ENCODE measurements around the gene WDFY4. TPM values are rescaled to one million over a fixed set of nuclear protein-coding genes. Genes with fewer than 3 reads are reported as not detected.

Gene WDFY4
- total RNA-seq, 1 donor from 2014 or later, result 0.34 TPM

DNA sequence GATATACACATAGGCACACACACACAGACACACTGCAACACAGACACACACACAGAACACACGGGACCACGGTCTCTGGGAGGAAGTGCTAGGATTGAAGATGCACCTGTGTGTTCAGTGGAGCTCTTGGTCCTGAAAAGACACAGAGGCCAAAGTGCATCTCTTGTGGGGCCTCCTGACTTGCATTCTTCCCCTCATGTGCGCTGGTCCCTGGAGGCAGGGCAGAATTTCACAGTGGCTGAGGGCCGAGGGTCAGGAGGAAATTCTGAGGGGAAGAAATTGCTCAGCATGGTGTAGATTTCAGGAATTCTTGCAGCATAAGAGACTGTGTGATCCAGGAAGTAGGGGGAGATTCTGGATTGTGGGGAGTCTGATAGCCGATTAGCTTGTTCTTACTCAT is 35.9 kb downstream of the WDFY4 start:
- DNase-seq, result no peak

- DNase-seq, result no peak
Observed at GRCh38 chr10:48722153-48723145, 37.8 kb downstream of the WDFY4 start.

- DNase-seq, result no peak
Observed at GRCh38 chr10:48724127-48724526, 39.5 kb downstream of the WDFY4 start.

DNA sequence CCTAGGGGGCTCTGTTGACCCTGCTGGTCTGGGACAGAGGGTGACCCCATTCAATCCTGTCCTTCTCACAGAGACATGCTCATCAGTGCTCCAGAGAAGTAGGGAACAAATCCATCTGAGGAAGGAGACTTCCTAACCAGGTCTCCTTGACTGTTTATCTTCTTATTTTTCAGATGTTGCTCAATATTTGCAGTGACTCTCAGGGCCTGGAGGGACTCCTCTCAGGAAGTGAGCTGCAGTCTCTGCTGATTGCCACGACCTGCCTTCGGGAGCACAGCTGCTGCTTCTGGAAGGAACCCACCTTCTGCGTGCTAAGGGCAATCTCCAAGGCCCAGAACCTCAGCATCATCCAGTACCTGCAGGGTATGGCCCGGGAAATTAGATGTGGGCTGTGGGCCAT is 41.0 kb downstream of the WDFY4 start:
- DNase-seq, result no peak

DNA sequence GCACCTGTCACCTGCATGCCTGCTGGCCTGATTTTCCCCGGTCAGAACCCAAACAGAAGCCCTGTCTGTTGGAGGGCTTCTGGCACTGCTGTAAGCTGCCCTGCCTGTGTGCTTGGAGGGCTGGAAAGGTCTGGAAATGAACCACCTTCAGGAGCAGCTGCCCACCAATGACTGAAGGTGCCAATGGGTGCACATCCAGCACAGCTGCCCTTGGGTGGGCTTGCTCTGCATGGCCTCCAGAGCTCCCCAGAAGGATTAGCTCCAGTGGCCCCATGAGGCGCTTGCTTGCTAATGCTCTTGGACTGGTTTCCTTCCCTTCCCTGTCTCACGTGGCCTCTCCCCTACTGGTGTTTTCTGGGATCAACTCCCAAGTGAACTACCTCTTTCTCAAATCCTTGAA is 43.2 kb downstream of the WDFY4 start:
- no peak for DNase-seq

GRCh38 chr10:48729222-48729621 is 44.5 kb downstream of the WDFY4 start:
- no peak for DNase-seq

DNA sequence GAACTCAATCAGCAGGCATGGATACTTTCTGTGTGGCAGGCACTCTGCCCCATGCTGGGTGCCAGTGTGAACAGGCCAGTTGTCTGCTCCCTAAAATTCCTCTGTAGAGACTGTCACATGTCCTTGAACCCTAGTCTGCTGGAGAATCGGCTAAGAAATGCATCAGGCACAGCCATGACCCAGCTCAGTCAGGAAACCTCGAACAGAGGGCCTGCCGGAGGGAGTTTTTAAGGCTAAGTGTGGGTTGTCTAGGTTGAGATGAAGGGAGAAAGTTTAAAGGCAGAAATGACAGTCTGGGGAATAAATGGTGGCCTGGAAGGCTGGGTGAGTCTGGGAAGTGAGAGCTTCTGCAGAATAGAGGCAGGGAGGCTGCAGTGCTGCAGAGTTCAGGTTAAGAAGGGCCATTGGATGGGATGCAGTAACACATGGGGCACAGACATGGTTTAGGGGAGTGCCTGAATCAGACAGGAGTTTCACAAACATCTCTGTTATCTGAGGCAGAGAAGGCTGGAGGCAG is 45.3 kb downstream of the WDFY4 start:
- no peak for DNase-seq

DNA sequence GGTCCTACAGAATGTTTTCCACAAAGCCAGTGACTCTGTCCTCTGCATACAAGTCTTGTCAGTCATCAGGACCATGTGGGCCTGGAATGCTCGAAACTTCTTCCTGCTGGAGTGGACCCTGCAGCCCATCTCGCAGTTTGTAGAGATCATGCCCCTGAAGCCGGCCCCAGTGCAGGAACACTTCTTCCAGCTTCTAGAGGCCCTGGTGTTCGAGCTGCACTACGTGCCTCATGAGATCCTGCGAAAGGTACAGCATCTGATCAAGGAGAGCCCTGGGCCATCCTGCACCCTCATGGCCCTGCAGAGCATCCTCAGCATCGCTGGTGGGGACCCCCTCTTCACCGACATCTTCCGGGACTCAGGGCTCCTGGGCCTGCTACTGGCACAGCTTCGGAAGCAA is 46.5 kb downstream of the WDFY4 start:
- no peak for DNase-seq

GRCh38 chr10:48731654-48732053 is 47.0 kb downstream of the WDFY4 start:
- DNase-seq, result no peak

DNA sequence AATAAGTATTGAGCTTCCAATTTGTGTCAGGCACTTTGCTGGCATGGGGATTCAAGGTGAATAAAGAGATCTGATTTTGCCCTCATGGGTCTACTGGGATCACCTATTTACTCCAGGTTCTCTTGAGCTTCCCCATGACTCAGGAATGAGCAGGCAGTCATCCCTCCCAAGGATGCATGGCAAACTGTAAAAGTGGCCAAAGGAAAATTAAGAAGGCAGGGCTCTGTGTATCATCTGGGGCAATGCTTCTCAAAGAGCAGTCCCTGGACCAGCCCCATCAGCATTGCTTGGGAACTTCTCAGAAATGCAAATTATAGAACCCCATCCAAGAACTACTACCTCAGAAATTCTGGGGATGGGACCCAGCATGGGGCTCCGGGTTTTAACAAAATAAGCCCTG is 48.7 kb downstream of the WDFY4 start:
- DNase-seq, result no peak

- no peak for DNase-seq
Observed at GRCh38 chr10:48735836-48736390, 51.2 kb downstream of the WDFY4 start.

DNA sequence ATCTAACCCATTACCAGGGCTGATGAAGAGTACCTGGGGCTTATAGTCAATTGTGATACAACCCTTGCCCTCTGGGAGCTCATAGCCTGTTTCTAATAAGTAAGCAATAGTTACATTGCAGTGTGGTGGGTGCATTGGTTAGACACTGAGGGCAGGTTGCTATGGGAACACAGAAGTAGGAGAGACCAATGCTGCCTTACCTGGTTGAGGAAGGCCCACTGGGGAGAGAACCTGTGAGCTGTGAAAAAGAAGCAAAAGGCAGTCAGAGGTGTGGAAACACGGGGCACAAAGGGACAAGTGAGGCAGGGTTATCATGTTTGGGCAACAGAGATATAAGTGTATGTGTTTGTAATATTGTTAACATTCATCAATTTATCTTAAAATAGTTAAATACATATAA is 51.9 kb downstream of the WDFY4 start:
- DNase-seq, result no peak

DNA sequence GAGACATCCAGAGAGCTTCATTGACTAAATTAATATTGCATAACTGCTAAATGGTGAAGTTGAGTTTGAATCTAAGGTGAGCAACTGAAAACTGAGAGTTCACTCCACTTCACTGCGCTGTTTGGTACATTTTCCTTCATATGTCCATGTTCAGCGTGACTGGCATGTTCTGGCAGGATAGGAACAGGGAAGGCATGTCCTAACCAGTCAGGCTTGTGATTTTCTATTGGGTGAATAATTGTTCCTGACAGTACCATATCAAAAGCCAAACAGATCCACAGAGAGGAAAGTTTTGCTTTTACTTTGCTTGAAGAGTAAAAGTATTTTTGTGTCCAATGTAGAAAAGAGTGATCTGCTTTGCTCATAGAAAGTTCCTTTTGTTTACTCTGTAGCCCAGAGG is 53.2 kb downstream of the WDFY4 start:
- DNase-seq, result no peak

GRCh38 chr10:48739170-48739569 is 54.5 kb downstream of the WDFY4 start:
- no peak for DNase-seq

GRCh38 chr10:48740015-48740707 is 55.5 kb downstream of the WDFY4 start:
- no peak for DNase-seq

- no peak for DNase-seq
Observed at GRCh38 chr10:48740988-48741387, 56.3 kb downstream of the WDFY4 start.

GRCh38 chr10:48742891-48743860 is 58.5 kb downstream of the WDFY4 start:
- no peak for DNase-seq

DNA sequence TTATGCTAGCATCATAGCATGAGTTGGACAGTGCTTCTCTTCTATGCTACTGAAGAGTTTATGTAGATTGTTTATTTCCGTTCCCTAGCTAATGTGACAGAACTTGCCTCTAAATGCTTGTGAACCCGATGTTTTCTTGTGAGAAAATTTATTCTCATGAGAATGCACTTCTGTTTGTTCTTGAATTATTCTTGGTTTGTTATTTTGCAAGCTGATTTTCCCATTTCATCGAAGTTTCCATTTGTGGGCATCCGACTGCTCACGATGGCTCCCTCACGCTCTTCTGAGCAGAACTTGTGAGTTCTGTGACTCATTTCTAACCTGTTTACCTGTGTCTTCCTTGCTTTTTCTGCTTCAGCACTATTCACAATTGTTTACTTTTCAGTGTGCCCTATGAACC is 59.9 kb downstream of the WDFY4 start:
- DNase-seq, result no peak

- no peak for DNase-seq
Observed at GRCh38 chr10:48745662-48746245, 61.1 kb downstream of the WDFY4 start.

- DNase-seq, result no peak
Observed at GRCh38 chr10:48748573-48748972, 63.9 kb downstream of the WDFY4 start.

- DNase-seq, result no peak
Observed at GRCh38 chr10:48749254-48749787, 64.6 kb downstream of the WDFY4 start.
